Prostate gland (tissue), 2 donors: Measurements from ENCODE around the gene TGM1.

Source experiments
- POLR2AphosphoS5 ChIP-seq: sonication (generic); formaldehyde crosslinking; IDR thresholded peaks from one replicate; pipeline ENCODE4 v1.6.1; 2017; ENCODE audit warnings: antibody characterized with exemption
- TF ChIP-seq, protein P1 (sequence below), 4 experiments: fragments of 200-600 bp in 2 of 4; fragments of 450-650 bp in 2 of 4; sonication (generic) in 2 of 4; IDR thresholded peaks; 1 replicate in 3 of 4; 2 replicates in 1 of 4; pipeline ENCODE4 v1.5.1; 2016 to 2019; ENCODE audit warnings: antibody characterized with exemption in 4 of 4, mild to moderate bottlenecking in 2 of 4, moderate library complexity in 2 of 4

DNA sequence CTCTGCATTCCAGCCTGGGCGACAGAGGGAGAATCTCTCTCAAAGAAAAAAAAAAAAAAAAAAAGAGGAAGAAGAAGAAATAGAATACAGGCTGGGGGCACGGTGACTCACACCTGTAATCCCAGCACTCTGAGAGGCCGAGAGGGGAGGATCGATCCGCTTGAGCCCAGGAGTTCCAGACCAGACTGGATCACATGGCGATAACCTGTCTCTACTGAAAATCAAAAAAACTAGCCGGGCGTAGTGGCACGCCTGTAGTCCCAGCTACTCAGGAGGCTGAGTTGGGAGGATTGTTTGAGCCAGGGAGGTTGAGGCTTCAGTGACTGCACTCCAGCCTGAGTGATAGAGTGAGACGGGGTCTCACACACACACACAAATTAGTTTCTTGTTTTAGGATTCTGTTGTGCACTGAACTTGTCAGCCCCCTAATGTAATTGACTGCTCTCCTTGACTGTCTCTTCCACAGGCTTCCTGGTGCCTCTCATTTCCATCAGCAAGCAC is 19.6 kb downstream of the TGM1 start:
- TF ChIP-seq, protein P1, sequence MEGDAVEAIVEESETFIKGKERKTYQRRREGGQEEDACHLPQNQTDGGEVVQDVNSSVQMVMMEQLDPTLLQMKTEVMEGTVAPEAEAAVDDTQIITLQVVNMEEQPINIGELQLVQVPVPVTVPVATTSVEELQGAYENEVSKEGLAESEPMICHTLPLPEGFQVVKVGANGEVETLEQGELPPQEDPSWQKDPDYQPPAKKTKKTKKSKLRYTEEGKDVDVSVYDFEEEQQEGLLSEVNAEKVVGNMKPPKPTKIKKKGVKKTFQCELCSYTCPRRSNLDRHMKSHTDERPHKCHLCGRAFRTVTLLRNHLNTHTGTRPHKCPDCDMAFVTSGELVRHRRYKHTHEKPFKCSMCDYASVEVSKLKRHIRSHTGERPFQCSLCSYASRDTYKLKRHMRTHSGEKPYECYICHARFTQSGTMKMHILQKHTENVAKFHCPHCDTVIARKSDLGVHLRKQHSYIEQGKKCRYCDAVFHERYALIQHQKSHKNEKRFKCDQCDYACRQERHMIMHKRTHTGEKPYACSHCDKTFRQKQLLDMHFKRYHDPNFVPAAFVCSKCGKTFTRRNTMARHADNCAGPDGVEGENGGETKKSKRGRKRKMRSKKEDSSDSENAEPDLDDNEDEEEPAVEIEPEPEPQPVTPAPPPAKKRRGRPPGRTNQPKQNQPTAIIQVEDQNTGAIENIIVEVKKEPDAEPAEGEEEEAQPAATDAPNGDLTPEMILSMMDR (IDR thresholded peaks at IDR 0.05) = no peak
- no peak for TF ChIP-seq POLR2AphosphoS5
